Bronchial epithelial cell (primary cell): ENCODE results near the gene MAGEF1. TPM values are rescaled to one million over a fixed set of nuclear protein-coding genes. Genes with fewer than 3 reads are reported as not detected.

Experiments used
- DNase-seq: peaks from one replicate; pipeline ENCODE4 v3.0.0-alpha.2; 2010; ENCODE audit warnings: low read depth
- FAIRE-seq: peaks from 2 replicates; lab custom pipeline; 2011; peaks lifted over from hg19 to GRCh38; lab: Jason Lieb, UNC
- H3K27me3 ChIP-seq: 2 replicates; pipeline ENCODE4 v1.5.1; 2011; ENCODE audit warnings: low read length; ENCODE audit not compliant: control insufficient read depth, insufficient read depth
- H3K36me3 ChIP-seq: 2 replicates; pipeline ENCODE4 v1.5.1; 2011; ENCODE audit warnings: low read length; ENCODE audit not compliant: control insufficient read depth, insufficient read depth
- H3K4me3 ChIP-seq: 2 replicates; pipeline ENCODE4 v1.5.1; 2011; ENCODE audit warnings: mild to moderate bottlenecking, low read depth, low read length, control low read depth
- CTCF ChIP-seq: IDR thresholded peaks from 2 replicates; pipeline ENCODE4 v1.5.1; 2011; ENCODE audit warnings: mild to moderate bottlenecking, moderate library complexity, low read length, control low read depth, inconsistent platforms; ENCODE audit not compliant: insufficient read depth, severe bottlenecking
- total RNA-seq: library from RNA; depleted of rRNA; stranded (reverse); fragments of >200 nt; gene quantifications from 2 replicates; pipeline ENCODE4 v1.2.1, GENCODE V29; 2014

Gene MAGEF1
- total RNA-seq, 1 donor from 2014 or later, result 14.2 TPM

- Histone ChIP-seq H3K4me3 (no peak overlapping the region), H3K27me3 (no peaks in the 10 kb centered on the region), H3K36me3 (no peaks in the 10 kb centered on the region)
- FAIRE-seq (no peak), DNase-seq (peak; percentile 61)
- no peak for TF ChIP-seq CTCF
Observed at GRCh38 chr3:184683234-184683633, 28.6 kb downstream of the MAGEF1 start.

- TF ChIP-seq CTCF, result no peak
- H3K27me3 ChIP-seq, result no peaks in the 10 kb centered on the region
- DNase-seq (no peak), FAIRE-seq (no peak)
- no peaks in the 10 kb centered on the region for H3K36me3 ChIP-seq
- H3K4me3 ChIP-seq, result no peak overlapping the region
Observed at GRCh38 chr3:184682671-184683070, 29.2 kb downstream of the MAGEF1 start.

- FAIRE-seq, result no peak
- Histone ChIP-seq H3K27me3 (no peaks in the 10 kb centered on the region), H3K4me3 (no peak overlapping the region), H3K36me3 (no peaks in the 10 kb centered on the region)
- TF ChIP-seq CTCF, result no peak
- DNase-seq, result no peak
Observed at GRCh38 chr3:184680385-184681345, 31.2 kb downstream of the MAGEF1 start.

GRCh38 chr3:184679056-184679816, 32.6 kb downstream of the MAGEF1 start:
- H3K36me3 ChIP-seq, result no peaks in the 10 kb centered on the region
- no peak for TF ChIP-seq CTCF
- no peak for FAIRE-seq
- H3K27me3 ChIP-seq, result no peaks in the 10 kb centered on the region
- no peak overlapping the region for H3K4me3 ChIP-seq
- no peak for DNase-seq

GRCh38 chr3:184678317-184679055, 33.4 kb downstream of the MAGEF1 start:
- Histone ChIP-seq H3K36me3 (no peaks in the 10 kb centered on the region), H3K27me3 (no peaks in the 10 kb centered on the region), H3K4me3 (no peak overlapping the region)
- TF ChIP-seq CTCF, result no peak
- DNase-seq (no peak), FAIRE-seq (no peak)
